Neuronal stem cell (in vitro differentiated cells): ENCODE measurements around the gene RPS6KA2.

Experiments used
- DNase-seq: peaks from one replicate; pipeline ENCODE4 v3.0.0-alpha.2; 2013; ENCODE audit warnings: low spot score
- H2AFZ ChIP-seq: one replicate; pipeline ENCODE4 v1.6.1; 2013; ENCODE audit warnings: mild to moderate bottlenecking, low read length, inconsistent platforms
- H2AK5ac ChIP-seq: 2 replicates; pipeline ENCODE4 v1.6.1; 2013; ENCODE audit warnings: low read depth, mild to moderate bottlenecking, inconsistent platforms, low read length, moderate library complexity, mixed read lengths
- H2BK120ac ChIP-seq: 2 replicates; pipeline ENCODE4 v1.6.1; 2013; ENCODE audit warnings: low read depth, mild to moderate bottlenecking, inconsistent platforms, low read length, moderate library complexity, mixed read lengths
- H2BK12ac ChIP-seq: one replicate; pipeline ENCODE4 v1.6.1; 2013; ENCODE audit warnings: low read length, inconsistent platforms
- H2BK15ac ChIP-seq: 2 replicates; pipeline ENCODE4 v1.6.1; 2013; ENCODE audit warnings: mild to moderate bottlenecking, low read length, inconsistent platforms, mixed read lengths
- H2BK5ac ChIP-seq: one replicate; pipeline ENCODE4 v1.6.1; 2013; ENCODE audit warnings: inconsistent platforms, mild to moderate bottlenecking, low read length, moderate library complexity
- H3K14ac ChIP-seq: one replicate; pipeline ENCODE4 v1.6.1; 2013; ENCODE audit warnings: low read length, inconsistent platforms
- H3K18ac ChIP-seq: 2 replicates; pipeline ENCODE4 v1.6.1; 2013; ENCODE audit warnings: low read length, inconsistent platforms
- H3K23ac ChIP-seq: 2 replicates; pipeline ENCODE4 v1.6.1; 2013; ENCODE audit warnings: low read depth, mild to moderate bottlenecking, mixed read lengths, low read length, inconsistent platforms; ENCODE audit not compliant: poor library complexity
- H3K27ac ChIP-seq: replicated peaks from 3 replicates; pipeline ENCODE4 v1.5.1; 2013; ENCODE audit warnings: low read length, inconsistent platforms
- H3K27me3 ChIP-seq, 3 experiments: 2 replicates each; pipeline ENCODE4 v1.6.1; 2013; ENCODE audit warnings: low read length in 3 of 3, mild to moderate bottlenecking in 2 of 3, inconsistent platforms in 1 of 3, low read depth in 1 of 3, mixed read lengths in 1 of 3, moderate library complexity in 1 of 3; ENCODE audit not compliant: control insufficient read depth in 3 of 3, insufficient read depth in 3 of 3
- H3K36me3 ChIP-seq, 2 donors: replicated peaks in 1 of 2; 2 replicates each; pipeline ENCODE4 v1.6.1; 2013; ENCODE audit warnings: low read length in 2 of 2; ENCODE audit not compliant: control insufficient read depth in 2 of 2, insufficient read depth in 2 of 2
- H3K4ac ChIP-seq: 2 replicates; pipeline ENCODE4 v1.6.1; 2013; ENCODE audit warnings: inconsistent platforms, mild to moderate bottlenecking, low read length, moderate library complexity
- H3K4me1 ChIP-seq, 2 donors: 1 replicate in 1 of 2; 2 replicates in 1 of 2; pipeline ENCODE4 v1.6.1; 2013; ENCODE audit warnings: low read length in 2 of 2, low read depth in 1 of 2; ENCODE audit not compliant: control insufficient read depth in 2 of 2, insufficient read depth in 1 of 2
- H3K4me2 ChIP-seq: one replicate; pipeline ENCODE4 v1.6.1; 2013; ENCODE audit warnings: mild to moderate bottlenecking, low read length, inconsistent platforms; ENCODE audit not compliant: insufficient read depth, poor library complexity, severe bottlenecking
- H3K4me3 ChIP-seq, 2 donors: 2 replicates each; pipeline ENCODE4 v1.5.1; 2013; ENCODE audit warnings: low read length in 2 of 2, mild to moderate bottlenecking in 2 of 2, inconsistent platforms in 1 of 2, moderate library complexity in 1 of 2
- H3K79me1 ChIP-seq: one replicate; pipeline ENCODE4 v1.6.1; 2013; ENCODE audit warnings: low read depth, mild to moderate bottlenecking, inconsistent platforms, low read length, moderate library complexity
- H3K9ac ChIP-seq: one replicate; pipeline ENCODE4 v1.6.1; 2013; ENCODE audit warnings: mild to moderate bottlenecking, low read depth, low read length, inconsistent platforms; ENCODE audit not compliant: poor library complexity
- H3K9me3 ChIP-seq, 2 donors: replicated peaks in 1 of 2; 2 replicates each; pipeline versions ENCODE3 to v1.6.1; 2013; ENCODE audit warnings: low read length in 2 of 2, mild to moderate bottlenecking in 2 of 2, inconsistent platforms in 1 of 2, low read depth in 1 of 2, mixed read lengths in 1 of 2, moderate library complexity in 1 of 2; ENCODE audit not compliant: control insufficient read depth in 2 of 2, insufficient read depth in 1 of 2
- H4K8ac ChIP-seq: one replicate; pipeline ENCODE4 v1.6.1; 2013; ENCODE audit warnings: low read depth, mild to moderate bottlenecking, inconsistent platforms, low read length, moderate library complexity
- H4K91ac ChIP-seq: one replicate; pipeline ENCODE4 v1.6.1; 2013; ENCODE audit warnings: low read length, low read depth, mild to moderate bottlenecking, inconsistent platforms; ENCODE audit not compliant: poor library complexity
- WGBS, 2 donors: extraction: QIAGEN DNeasy Blood & Tissue Kit; methylation state at CpG; one replicate each; pipeline ENCODE4 v1.1.7; 2013; ENCODE audit warnings: missing lambda C conversion rate in 2 of 2, mixed read lengths in 1 of 2; ENCODE audit not compliant: insufficient read length in 2 of 2, insufficient replicate concordance in 1 of 2; ENCODE audit errors: extremely low coverage in 2 of 2; 5-methylcytosine and 5-hydroxymethylcytosine counted together

RPS6KA2 gene

DNA sequence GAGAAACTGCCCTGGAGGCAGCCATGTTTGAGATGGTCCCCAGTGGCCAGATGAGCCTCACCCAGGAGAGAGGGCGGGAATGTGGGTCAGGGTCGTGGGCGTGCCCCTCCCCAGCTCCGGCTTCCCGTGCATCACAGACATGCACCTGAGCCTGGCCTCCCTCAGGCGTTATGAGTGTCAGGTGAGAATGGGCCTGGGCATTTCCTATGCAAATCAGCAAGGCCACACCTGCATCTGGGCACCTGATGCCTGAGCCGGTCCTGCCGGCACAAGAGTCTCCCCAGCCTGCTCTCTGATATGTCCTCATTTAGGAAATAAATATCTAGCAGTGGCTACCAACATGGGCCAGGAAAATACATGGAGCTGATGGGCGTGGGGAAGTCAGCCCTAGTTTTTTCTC lies 123.0 kb downstream of the RPS6KA2 start:
- no peak overlapping the region for H4K8ac ChIP-seq
- H3K4me3 ChIP-seq, result no peak overlapping the region
- peaks cover 0 to 4% of the 10 kb centered on the region in 2 donors for H3K4me1 ChIP-seq
- no peak overlapping the region for H3K23ac ChIP-seq
- H4K91ac ChIP-seq, result no peak overlapping the region
- no peak overlapping the region for H3K9ac ChIP-seq
- H3K14ac ChIP-seq, result no peak overlapping the region
- H3K79me1 ChIP-seq, result no peaks in the 10 kb centered on the region
- H2BK120ac ChIP-seq, result no peak overlapping the region
- no peak overlapping the region for H2BK12ac ChIP-seq
- H2AK5ac ChIP-seq, result no peak overlapping the region
- H3K4me2 ChIP-seq, result no peak overlapping the region
- H2BK15ac ChIP-seq, result no peak overlapping the region
- no peak overlapping the region for H2BK5ac ChIP-seq
- H3K27me3 ChIP-seq, result peaks cover 0 to 2% (median 0%) of the 10 kb centered on the region in 3 experiments
- H3K9me3 ChIP-seq, result peaks cover 0 to 2% of the 10 kb centered on the region in 2 donors
- DNase-seq, result no peak
- no CpG with 5 or more reads among the region's 9 CpGs for WGBS, 2 donors
- no peak overlapping the region for H3K18ac ChIP-seq
- peaks cover 25 to 99% of the 10 kb centered on the region in 2 donors for H3K36me3 ChIP-seq
- H3K27ac ChIP-seq, result no peak overlapping the region
- no peak overlapping the region for H2AFZ ChIP-seq
- no peak overlapping the region for H3K4ac ChIP-seq

DNA sequence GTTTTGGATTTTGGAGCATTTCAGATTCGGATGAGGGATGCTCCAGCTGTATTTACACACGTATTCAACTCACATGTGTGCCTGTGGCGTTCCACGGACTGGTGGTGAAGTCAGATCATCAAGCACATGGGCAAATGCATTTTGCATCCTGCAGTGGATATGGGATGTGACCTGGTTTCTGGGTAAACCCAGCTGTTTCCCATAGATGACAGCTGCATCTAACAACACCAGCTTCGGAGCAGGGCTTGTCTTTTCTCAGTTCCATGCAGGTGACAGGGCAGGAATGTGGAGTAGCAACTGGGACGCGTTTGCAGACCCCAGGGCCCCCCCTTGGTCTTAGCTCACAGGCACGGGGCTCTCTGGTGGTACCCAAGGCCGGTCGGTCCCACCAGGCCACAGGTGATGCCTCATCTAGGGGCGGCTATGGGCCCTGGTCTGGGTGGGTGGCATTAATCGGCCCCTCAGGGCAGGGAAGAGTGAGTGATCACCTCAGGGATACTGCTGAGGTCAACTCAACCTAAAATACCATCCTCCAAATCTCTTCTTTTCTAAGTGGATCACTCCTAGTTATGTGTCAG lies 123.8 kb downstream of the RPS6KA2 start:
- Histone ChIP-seq H3K18ac (no peak overlapping the region), H2BK15ac (no peak overlapping the region), H3K9ac (no peak overlapping the region), H2AK5ac (no peak overlapping the region), H3K79me1 (no peaks in the 10 kb centered on the region), H3K4me2 (no peak overlapping the region), H4K91ac (no peak overlapping the region), H3K27me3 (peaks cover 0 to 2% (median 0%) of the 10 kb centered on the region in 3 experiments), H3K4ac (no peak overlapping the region), H2BK120ac (no peak overlapping the region), H2AFZ (no peak overlapping the region), H3K27ac (no peak overlapping the region), H3K23ac (no peak overlapping the region), H4K8ac (no peak overlapping the region), H3K4me1 (peaks cover 0 to 4% of the 10 kb centered on the region in 2 donors), H3K9me3 (peaks cover 0 to 2% of the 10 kb centered on the region in 2 donors), H3K4me3 (no peak overlapping the region), H3K14ac (no peak overlapping the region), H2BK12ac (no peak overlapping the region), H3K36me3 (peaks cover 25 to 99% of the 10 kb centered on the region in 2 donors), H2BK5ac (no peak overlapping the region)
- DNase-seq, result no peak
- no CpG with 5 or more reads among the region's 12 CpGs for WGBS, 2 donors

DNA sequence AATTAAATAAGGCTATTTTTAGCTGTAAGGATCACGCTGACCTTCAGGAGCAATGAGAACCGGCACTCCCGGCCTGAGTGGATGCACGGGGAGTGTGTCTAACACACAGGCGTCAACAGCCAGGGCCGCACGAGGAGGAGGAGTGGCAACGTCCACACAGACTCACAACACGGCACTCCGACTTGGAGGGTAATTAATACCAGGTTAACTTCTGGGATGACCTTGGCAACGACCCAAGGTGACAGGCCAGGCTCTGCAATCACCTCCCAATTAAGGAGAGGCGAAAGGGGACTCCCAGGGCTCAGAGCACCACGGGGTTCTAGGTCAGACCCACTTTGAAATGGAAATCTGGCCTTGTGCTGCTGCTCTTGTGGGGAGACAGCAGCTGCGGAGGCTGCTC lies 124.6 kb downstream of the RPS6KA2 start:
- WGBS, 2 donors, result no CpG with 5 or more reads among the region's 14 CpGs
- H3K36me3 ChIP-seq, result peaks cover 20 to 99% of the 10 kb centered on the region in 2 donors
- H3K9me3 ChIP-seq, result no peaks in the 10 kb centered on the region

DNA sequence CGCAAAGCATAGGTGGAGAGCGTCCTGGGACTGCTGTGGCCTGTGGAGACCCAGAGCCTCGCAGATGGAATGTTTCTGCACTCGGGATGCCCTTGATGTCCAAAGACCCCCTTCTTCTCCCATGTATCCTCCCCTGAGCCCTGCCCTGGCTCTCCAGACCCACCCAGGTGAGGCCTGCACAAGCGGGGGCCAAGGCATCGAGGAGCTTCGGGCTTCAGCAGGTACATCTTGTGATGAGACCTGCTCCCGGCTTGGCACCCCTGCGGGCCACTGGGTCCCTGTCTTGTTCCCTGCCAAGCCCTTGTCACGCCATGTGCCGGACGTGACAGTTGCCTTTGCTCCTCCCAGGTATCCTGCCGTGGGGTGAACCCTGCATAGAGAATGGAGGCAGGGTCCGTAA lies 125.8 kb downstream of the RPS6KA2 start:
- Histone ChIP-seq H2BK15ac (no peak overlapping the region), H3K4me3 (no peak overlapping the region), H2BK5ac (no peak overlapping the region), H2BK120ac (no peak overlapping the region), H2AFZ (no peak overlapping the region), H3K4me1 (no peaks in the 10 kb centered on the region), H4K91ac (no peak overlapping the region), H3K36me3 (peaks cover 14 to 87% of the 10 kb centered on the region in 2 donors), H3K9me3 (no peaks in the 10 kb centered on the region), H3K14ac (no peak overlapping the region), H3K9ac (no peak overlapping the region), H2AK5ac (no peak overlapping the region), H3K27ac (no peak overlapping the region), H3K18ac (no peak overlapping the region), H3K27me3 (no peaks in the 10 kb centered on the region), H2BK12ac (no peak overlapping the region), H3K4ac (no peak overlapping the region), H3K79me1 (no peaks in the 10 kb centered on the region), H3K4me2 (no peak overlapping the region), H4K8ac (no peak overlapping the region), H3K23ac (peak overlapping the region; percentile 53)
- DNase-seq, result no peak
- WGBS, 2 donors, result no CpG with 5 or more reads among the region's 14 CpGs

More for the DNA sequence above, 124.6 kb downstream of the RPS6KA2 start:
- no peak overlapping the region for H3K23ac ChIP-seq
- no peak overlapping the region for H3K14ac ChIP-seq
- H3K4ac ChIP-seq, result no peak overlapping the region
- H2AK5ac ChIP-seq, result no peak overlapping the region
- H2BK15ac ChIP-seq, result no peak overlapping the region
- no peak overlapping the region for H3K4me3 ChIP-seq
- no peak overlapping the region for H3K9ac ChIP-seq
- H3K4me2 ChIP-seq, result no peak overlapping the region
- H3K27me3 ChIP-seq, result no peaks in the 10 kb centered on the region
- DNase-seq, result no peak
- no peak overlapping the region for H2AFZ ChIP-seq
- peak overlapping the region; percentile 6 for H3K18ac ChIP-seq
- peaks cover 0 to 3% of the 10 kb centered on the region in 2 donors for H3K4me1 ChIP-seq
- no peak overlapping the region for H4K8ac ChIP-seq
- no peak overlapping the region for H2BK120ac ChIP-seq
- H2BK12ac ChIP-seq, result no peak overlapping the region
- H2BK5ac ChIP-seq, result no peak overlapping the region
- H3K27ac ChIP-seq, result no peak overlapping the region
- H3K79me1 ChIP-seq, result no peaks in the 10 kb centered on the region
- H4K91ac ChIP-seq, result no peak overlapping the region
